Measurements from ENCODE around the gene PRF1.

Gene PRF1

GRCh38 chr10:70600512-70601395 lies 1.8 kb downstream of the PRF1 start:
- no peak for TF ChIP-seq CTCF (conservative IDR thresholded peaks at IDR 0.05; ENCODE audit: low read length)
- H3K4me3 ChIP-seq (ENCODE audit: low read length) = no peak overlapping the region

GRCh38 chr10:70599791-70600190 lies 2.8 kb downstream of the PRF1 start:
- no peak for TF ChIP-seq CTCF (conservative IDR thresholded peaks at IDR 0.05; ENCODE audit: low read length)
- no peak for DNase-seq (ENCODE audit: low read depth)
- no peak overlapping the region for H3K4me3 ChIP-seq (ENCODE audit: low read length)

More at GRCh38 chr10:70600512-70601395, 1.8 kb downstream of the PRF1 start:
- DNase-seq (ENCODE audit: low read depth) = no peak

DNA sequence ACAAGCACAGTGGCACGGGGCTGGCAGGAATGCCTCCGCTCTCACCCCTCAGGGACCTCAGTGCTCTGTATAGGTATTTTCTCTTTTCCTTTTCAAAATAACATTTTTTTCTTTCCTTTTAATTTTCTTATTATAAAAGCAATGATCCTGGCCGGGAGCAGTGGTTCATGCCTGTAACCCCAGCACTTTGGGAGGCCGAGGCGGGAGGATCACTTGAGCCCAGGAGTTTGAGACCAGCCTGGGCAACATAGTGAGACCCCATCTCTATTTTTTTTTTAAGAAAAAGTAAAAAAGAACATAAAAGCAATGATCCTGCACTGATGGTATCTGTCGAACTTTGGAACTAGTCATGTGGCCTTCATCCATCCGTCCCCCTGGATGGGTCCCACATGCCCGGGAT lies 3.2 kb downstream of the PRF1 start:
- TF ChIP-seq CTCF (conservative IDR thresholded peaks at IDR 0.05; ENCODE audit: low read length) = no peak
- DNase-seq (ENCODE audit: low read depth) = no peak
- no peak overlapping the region for H3K4me3 ChIP-seq (ENCODE audit: low read length)

DNA sequence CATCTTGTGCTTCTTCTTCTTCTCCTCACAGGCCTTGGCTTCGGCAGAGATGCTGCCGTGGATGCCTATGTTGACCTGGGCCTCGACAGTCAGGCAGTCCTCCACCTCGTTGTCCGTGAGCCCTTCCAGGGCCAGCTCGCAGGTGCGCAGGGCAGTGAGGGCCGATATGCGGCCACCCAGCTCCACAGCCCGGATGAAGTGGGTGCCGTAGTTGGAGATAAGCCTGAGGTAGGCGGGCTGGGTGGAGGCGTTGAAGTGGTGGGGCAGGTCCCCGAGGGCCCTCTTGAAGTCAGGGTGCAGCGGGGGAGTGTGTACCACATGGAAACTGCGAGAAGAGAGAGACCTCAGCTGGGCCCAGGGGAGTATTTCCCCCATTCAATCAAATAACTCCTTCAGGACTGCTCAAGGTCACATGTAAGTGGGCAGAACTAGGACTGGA lies 3.7 kb downstream of the PRF1 start:
- no peak overlapping the region for H3K4me3 ChIP-seq (ENCODE audit: low read length)
- no peak for DNase-seq (ENCODE audit: low read depth)
- no peak for TF ChIP-seq CTCF (conservative IDR thresholded peaks at IDR 0.05; ENCODE audit: low read length)

- H3K4me3 ChIP-seq (ENCODE audit: low read length) = no peak overlapping the region
- no peak for TF ChIP-seq CTCF (conservative IDR thresholded peaks at IDR 0.05; ENCODE audit: low read length)
- DNase-seq (ENCODE audit: low read depth) = no peak
Observed at GRCh38 chr10:70597856-70598815, 4.4 kb downstream of the PRF1 start.

DNA sequence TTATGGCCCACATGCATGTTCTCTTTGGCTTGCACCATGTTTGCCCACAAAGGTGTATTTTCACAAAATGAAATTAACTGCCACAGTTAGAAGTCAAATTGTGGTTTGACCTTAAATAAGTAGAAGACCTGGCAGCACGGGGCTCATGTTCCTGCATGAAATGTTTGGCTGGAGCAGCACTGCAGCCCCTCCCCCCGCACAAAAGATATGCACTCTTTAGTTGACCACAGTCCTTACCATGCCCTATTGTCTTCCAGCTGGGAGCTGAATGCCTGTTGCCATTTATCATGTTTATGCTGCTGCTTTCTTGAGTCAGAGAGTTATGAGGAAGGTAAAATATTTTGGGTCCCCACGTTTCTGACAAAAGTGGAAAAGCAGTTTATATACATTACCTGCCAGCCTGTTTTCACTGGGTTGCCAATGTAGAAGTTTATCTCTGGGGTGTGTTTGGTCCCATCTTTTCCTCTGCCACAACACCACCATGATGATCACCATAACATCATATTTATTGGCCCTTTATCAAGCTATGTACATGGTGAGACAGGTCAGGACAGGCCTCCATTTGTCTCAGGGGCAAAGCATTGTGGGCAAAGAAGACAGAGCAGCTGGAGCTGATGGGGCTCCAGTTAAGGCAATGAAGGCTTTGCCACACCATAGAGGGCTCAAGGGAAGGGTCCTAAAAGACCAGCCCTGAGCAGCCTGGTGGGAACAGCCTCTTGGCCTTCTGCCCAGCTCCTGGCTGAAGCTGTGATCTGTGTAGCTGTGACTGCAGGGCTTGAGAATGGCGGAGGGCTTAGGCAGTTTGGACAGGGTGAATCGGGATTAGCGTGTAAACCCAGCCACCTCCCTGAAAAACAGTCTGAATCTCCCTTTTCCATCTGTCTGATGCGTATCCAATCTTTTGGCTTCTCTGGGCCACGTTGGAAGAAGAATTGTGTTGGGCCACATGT lies 5.4 kb downstream of the PRF1 start:
- no peak overlapping the region for H3K4me3 ChIP-seq (ENCODE audit: low read length)
- no peak for TF ChIP-seq CTCF (conservative IDR thresholded peaks at IDR 0.05; ENCODE audit: low read length)
- no peak for DNase-seq (ENCODE audit: low read depth)
